Esophagus squamous epithelium (tissue), 5 donors: ENCODE measurements around the gene SMG7. TPM values are rescaled to one million over a fixed set of nuclear protein-coding genes. Genes with fewer than 3 reads are reported as not detected.
A peak's percentile ranks its signal among the peaks of the same experiment; 100 is the strongest.

Experiments used
- DNase-seq: peaks from one replicate; lab custom pipeline; 2025; lab: John Stamatoyannopoulos, UW
- H3K27ac ChIP-seq, 4 donors: fragments of 200-600 bp; sonication (generic); one replicate each; pipeline ENCODE4 v1.5.1; 2016 to 2019; ENCODE audit warnings: mild to moderate bottlenecking in 1 of 4
- H3K27me3 ChIP-seq, 4 donors: fragments of 200-600 bp; sonication (generic); 1 replicate in 3 of 4; 2 replicates in 1 of 4; pipeline versions ENCODE4 v1.5.1 to v1.6.0; 2017 to 2021; ENCODE audit warnings: antibody characterized with exemption in 1 of 4
- H3K36me3 ChIP-seq, 3 donors: fragments of 200-600 bp; sonication (generic); one replicate each; pipeline ENCODE4 v1.5.1; 2016 to 2019
- H3K4me1 ChIP-seq, 3 donors: fragments of 200-600 bp; sonication (generic); one replicate each; pipeline ENCODE4 v1.5.1; 2017 to 2019
- H3K4me3 ChIP-seq, 4 donors: fragments of 200-600 bp; sonication (generic); 1 replicate in 3 of 4; 2 replicates in 1 of 4; pipeline ENCODE4 v1.5.1; 2016 to 2019; ENCODE audit warnings: mild to moderate bottlenecking in 2 of 4, moderate library complexity in 1 of 4
- H3K9me3 ChIP-seq, 3 donors: fragments of 200-600 bp; sonication (generic); one replicate each; pipeline ENCODE4 v1.5.1; 2016 to 2019
- POLR2A ChIP-seq, 4 donors: fragments of 450-650 bp; IDR thresholded peaks; one replicate each; pipeline ENCODE4 v1.6.1; 2017; ENCODE audit warnings: antibody characterized with exemption in 4 of 4, mild to moderate bottlenecking in 4 of 4, moderate library complexity in 3 of 4
- WGBS, 2 donors: methylation state at CpG; one replicate each; pipeline ENCODE4 v1.1.5; 2018; 5-methylcytosine and 5-hydroxymethylcytosine counted together
- intact Hi-C: fragments of 100-400 bp; cut with DNase I; formaldehyde crosslinking; loops from one replicate; pipeline ENCODE4 v1.15.0; 2022
- total RNA-seq, 4 donors: library from RNA; depleted of rRNA; stranded (reverse); fragments of >200 nt; gene quantifications; one replicate each; pipeline ENCODE4 v1.1.0, GENCODE V29; 2016
- TF ChIP-seq, protein P1 (sequence below), 6 experiments: fragments of 450-650 bp in 4 of 6; fragments of 200-600 bp in 2 of 6; sonication (generic) in 2 of 6; IDR thresholded peaks; one replicate each; pipeline ENCODE4 v1.5.1; 2016 to 2019; ENCODE audit warnings: antibody characterized with exemption in 6 of 6, mild to moderate bottlenecking in 4 of 6, moderate library complexity in 4 of 6
- donor health status: DM: yes; HTN: yes; CAD: no.

Gene SMG7
- total RNA-seq, 4 donors from 2014 or later: 15.8 to 46.5 (median 35.3) TPM

DNA sequence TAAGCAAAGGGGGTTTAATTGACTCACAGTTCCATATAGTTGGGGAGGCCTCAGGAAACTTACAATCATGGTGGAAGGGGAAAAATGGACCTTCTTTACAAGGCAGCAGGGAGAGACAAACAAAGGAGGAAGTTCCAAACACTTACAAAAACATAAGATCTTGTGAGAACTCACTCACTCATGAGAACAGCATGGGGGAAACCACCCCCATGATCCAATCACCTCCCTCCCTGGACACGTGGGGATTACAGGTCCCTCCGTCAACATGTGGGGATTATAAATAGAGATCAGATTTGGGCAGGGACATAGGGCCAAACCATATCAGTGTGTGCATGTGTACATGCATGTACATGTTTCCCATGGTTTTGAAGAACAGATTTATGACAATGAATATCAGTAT is 5.5 kb upstream of the SMG7 start:
- Histone ChIP-seq H3K4me3 (no peak overlapping the region), H3K27me3 (peaks cover 0 to 15% (median 0%) of the 10 kb centered on the region in 4 donors), H3K9me3 (no peaks in the 10 kb centered on the region), H3K36me3 (no peaks in the 10 kb centered on the region), H3K4me1 (peaks cover 0 to 24% (median 0%) of the 10 kb centered on the region in 3 donors), H3K27ac (no peak overlapping the region)
- TF ChIP-seq, protein P1, sequence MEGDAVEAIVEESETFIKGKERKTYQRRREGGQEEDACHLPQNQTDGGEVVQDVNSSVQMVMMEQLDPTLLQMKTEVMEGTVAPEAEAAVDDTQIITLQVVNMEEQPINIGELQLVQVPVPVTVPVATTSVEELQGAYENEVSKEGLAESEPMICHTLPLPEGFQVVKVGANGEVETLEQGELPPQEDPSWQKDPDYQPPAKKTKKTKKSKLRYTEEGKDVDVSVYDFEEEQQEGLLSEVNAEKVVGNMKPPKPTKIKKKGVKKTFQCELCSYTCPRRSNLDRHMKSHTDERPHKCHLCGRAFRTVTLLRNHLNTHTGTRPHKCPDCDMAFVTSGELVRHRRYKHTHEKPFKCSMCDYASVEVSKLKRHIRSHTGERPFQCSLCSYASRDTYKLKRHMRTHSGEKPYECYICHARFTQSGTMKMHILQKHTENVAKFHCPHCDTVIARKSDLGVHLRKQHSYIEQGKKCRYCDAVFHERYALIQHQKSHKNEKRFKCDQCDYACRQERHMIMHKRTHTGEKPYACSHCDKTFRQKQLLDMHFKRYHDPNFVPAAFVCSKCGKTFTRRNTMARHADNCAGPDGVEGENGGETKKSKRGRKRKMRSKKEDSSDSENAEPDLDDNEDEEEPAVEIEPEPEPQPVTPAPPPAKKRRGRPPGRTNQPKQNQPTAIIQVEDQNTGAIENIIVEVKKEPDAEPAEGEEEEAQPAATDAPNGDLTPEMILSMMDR (IDR thresholded peaks at IDR 0.05): no peak
- no peak for TF ChIP-seq POLR2A (IDR thresholded peaks at IDR 0.05)
- 40 to 41% methylated on average over 2 of the region's 2 CpGs for WGBS, 2 donors
- intact Hi-C loops: no loop called here
- no peak for DNase-seq

DNA sequence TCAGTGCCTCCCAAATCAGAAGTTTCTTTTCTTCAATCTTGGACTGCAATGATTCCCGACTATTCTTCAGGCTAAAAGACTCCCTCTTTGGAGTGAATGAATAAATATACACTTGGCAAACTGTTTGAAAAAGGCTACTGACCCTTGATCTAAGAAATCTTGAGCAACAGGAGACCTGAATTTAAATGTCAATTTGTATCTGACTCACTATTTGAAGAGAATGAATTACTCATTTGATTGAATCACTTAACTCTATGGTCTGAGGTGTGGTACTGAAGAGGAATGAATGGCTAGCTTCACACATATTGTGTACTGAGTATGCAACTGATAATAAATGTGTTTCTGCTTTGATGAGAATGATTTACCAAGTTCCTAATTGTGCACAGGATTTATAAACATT is 4.6 kb upstream of the SMG7 start:
- 26 to 43% methylated on average over 1 of the region's 1 CpG for WGBS, 2 donors
- Histone ChIP-seq H3K27me3 (peaks cover 0 to 15% (median 0%) of the 10 kb centered on the region in 4 donors), H3K27ac (peak overlapping the region in 1 of 4 donors; percentile 38), H3K4me3 (no peak overlapping the region), H3K9me3 (no peaks in the 10 kb centered on the region), H3K4me1 (peaks cover 0 to 21% (median 0%) of the 10 kb centered on the region in 3 donors), H3K36me3 (no peaks in the 10 kb centered on the region)
- DNase-seq: no peak
- intact Hi-C loops: no loop called here
- TF ChIP-seq, protein P1 (IDR thresholded peaks at IDR 0.05): no peak
- no peak for TF ChIP-seq POLR2A (IDR thresholded peaks at IDR 0.05)

DNA sequence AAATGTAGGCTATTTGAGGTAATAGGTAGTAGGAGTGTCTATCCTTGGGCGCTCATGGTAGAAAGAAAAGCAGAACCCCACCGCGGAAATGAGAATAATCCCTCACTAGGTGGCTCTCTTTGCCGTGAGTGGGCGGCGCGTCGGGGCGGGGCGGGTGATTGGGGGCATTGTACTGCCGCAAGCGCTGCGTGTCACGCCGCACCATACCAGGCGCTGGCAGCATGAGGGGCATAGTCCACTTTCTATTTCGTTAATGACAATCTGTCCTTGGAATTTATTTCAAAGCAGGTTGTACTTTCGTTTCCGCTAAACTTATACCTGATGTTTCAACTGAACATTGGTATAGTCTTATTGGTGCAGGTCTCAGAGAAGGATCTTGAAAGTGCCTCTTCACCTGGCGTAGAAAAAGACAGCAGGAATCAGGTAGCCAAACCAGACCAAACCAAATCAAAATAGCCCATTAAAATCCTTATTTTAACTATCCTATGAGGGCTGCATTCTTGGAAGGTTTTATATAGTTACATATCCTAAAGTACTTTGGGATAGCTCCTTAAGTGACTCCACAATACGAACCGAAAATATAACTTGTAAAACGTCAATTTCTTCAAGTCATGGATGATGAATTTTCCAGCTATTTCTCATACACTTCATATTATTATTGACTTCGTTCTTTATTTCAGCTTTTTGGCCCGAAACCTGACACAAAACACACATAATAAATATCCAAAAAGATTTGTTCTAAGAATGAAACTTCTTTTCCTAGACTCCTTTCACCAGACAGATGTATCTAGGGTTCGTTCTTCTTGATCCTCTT is 1.9 kb upstream of the SMG7 start:
- DNase-seq: peak; percentile 35
- Histone ChIP-seq H3K27me3 (no peaks in the 10 kb centered on the region), H3K9me3 (no peaks in the 10 kb centered on the region), H3K4me3 (peak overlapping the region; percentile 92 to 100 (median 92)), H3K27ac (peak overlapping the region; percentile 93 to 99 (median 98)), H3K36me3 (no peaks in the 10 kb centered on the region), H3K4me1 (peaks cover 0 to 46% (median 19%) of the 10 kb centered on the region in 3 donors)
- TF ChIP-seq, protein P1 (IDR thresholded peaks at IDR 0.05): peak in 5 of 6 experiments; percentile 38 to 59 (median 46)
- peak in 1 of 4 donors; percentile 52 for TF ChIP-seq POLR2A (IDR thresholded peaks at IDR 0.05)
- intact Hi-C loops: loop anchor here (10.0 kb wide), 1 partner anchor 164 kb away; the partner anchor contains the start of gene ARPC5
- WGBS, 2 donors: 0 to 1% methylated on average over 26 of the region's 26 CpGs

DNA sequence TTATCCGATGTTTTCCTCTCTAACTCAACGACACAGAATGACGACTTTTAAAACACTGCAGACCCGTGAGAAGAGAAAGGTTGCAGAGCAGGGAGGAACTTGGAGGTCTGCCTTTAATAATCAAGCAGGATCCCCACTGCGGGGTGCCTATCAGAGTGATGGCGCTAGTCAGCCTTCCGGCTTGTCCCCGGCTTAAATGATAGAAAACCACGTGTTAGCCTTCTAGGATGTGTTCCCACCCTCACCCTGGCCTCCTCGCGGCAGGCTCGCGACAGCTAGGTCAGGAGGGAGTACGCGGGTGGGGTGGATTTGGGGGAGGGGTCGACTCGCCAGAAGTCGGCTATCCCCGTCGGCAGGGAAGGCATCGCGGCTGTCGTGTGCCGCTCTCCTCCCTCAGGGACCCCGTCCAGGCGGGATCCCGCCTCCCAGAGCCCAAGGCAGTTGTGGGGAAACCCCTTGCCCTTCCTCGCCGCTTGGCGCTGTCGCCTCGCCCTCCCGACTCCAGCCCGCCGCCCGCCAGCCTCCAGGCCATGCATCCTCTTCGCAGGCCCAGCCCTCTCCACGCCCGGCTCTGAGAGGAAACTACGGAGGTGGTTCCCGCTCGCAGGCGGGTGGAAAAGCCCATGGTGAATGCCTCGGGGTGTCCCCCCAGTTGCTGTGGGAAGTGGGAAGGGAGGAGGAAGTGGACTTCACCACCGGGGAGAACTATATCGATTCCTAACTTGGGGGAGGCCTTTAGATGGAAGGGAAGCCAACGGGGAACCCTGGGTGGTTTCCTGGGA is 1.1 kb upstream of the SMG7 start:
- Histone ChIP-seq H3K36me3 (no peaks in the 10 kb centered on the region), H3K27me3 (no peaks in the 10 kb centered on the region), H3K4me3 (peak overlapping the region; percentile 92 to 100 (median 92)), H3K9me3 (no peaks in the 10 kb centered on the region), H3K4me1 (peaks cover 0 to 54% (median 22%) of the 10 kb centered on the region in 3 donors), H3K27ac (peak overlapping the region; percentile 93 to 99 (median 98))
- 0 to 1% methylated on average over 17 to 18 of the region's 47 CpGs for WGBS, 2 donors
- TF ChIP-seq POLR2A (IDR thresholded peaks at IDR 0.05): peak in 2 of 4 donors; percentile 12 to 24
- TF ChIP-seq, protein P1 (IDR thresholded peaks at IDR 0.05): peak in 1 of 6 experiments; percentile 6
- intact Hi-C loops: loop anchor here (10.0 kb wide), 1 partner anchor 164 kb away; the partner anchor contains the start of gene ARPC5
- DNase-seq: peak; percentile 47
